NCI-H1105 treated with DMSO at 0.1 percent for 48 hours (cell line): Measurements from ENCODE around the gene BMPR1B.
"Not testable (repeated sequence)": the region's sequence is repeated elsewhere in the genome, so short reads cannot be mapped to it uniquely, and the experiment has no call there.

Experiments
- DNase-seq: peaks from one replicate; lab custom pipeline; 2025; lab: John Stamatoyannopoulos, UW

BMPR1B gene

GRCh38 chr4:95038791-95039190 lies 281.0 kb downstream of the BMPR1B start:
- no peak for DNase-seq

GRCh38 chr4:95044324-95044837 lies 286.6 kb downstream of the BMPR1B start:
- DNase-seq = no peak

GRCh38 chr4:95045429-95045828 lies 287.7 kb downstream of the BMPR1B start:
- no peak for DNase-seq

GRCh38 chr4:95048296-95048695 lies 290.5 kb downstream of the BMPR1B start:
- DNase-seq = no peak

- DNase-seq = no peak
Observed at GRCh38 chr4:95049551-95050233, 291.9 kb downstream of the BMPR1B start.

- no peak for DNase-seq
Observed at GRCh38 chr4:95050980-95051701, 293.4 kb downstream of the BMPR1B start.

- DNase-seq = no peak
Observed at GRCh38 chr4:95051702-95052020, 293.9 kb downstream of the BMPR1B start.

GRCh38 chr4:95058991-95059390 lies 301.2 kb downstream of the BMPR1B start:
- no peak for DNase-seq

GRCh38 chr4:95059663-95060062 lies 301.9 kb downstream of the BMPR1B start:
- DNase-seq = no peak

GRCh38 chr4:95061220-95061619 lies 303.5 kb downstream of the BMPR1B start:
- DNase-seq = no peak

- DNase-seq = not testable (repeated sequence)
Observed at GRCh38 chr4:95061801-95062200, 304.0 kb downstream of the BMPR1B start.

- DNase-seq = no peak
Observed at GRCh38 chr4:95066050-95066449, 308.3 kb downstream of the BMPR1B start.

- DNase-seq = no peak
Observed at GRCh38 chr4:95068401-95068800, 310.6 kb downstream of the BMPR1B start.

- DNase-seq = no peak
Observed at GRCh38 chr4:95068818-95069478, 311.2 kb downstream of the BMPR1B start.

GRCh38 chr4:95071851-95072250 lies 314.1 kb downstream of the BMPR1B start:
- DNase-seq = no peak

GRCh38 chr4:95073646-95074045 lies 315.9 kb downstream of the BMPR1B start:
- DNase-seq = no peak

- DNase-seq = no peak
Observed at GRCh38 chr4:95077864-95078263, 320.1 kb downstream of the BMPR1B start.

GRCh38 chr4:95080969-95081368 lies 323.2 kb downstream of the BMPR1B start:
- no peak for DNase-seq

GRCh38 chr4:95084584-95084983 lies 326.8 kb downstream of the BMPR1B start:
- DNase-seq = no peak

GRCh38 chr4:95085124-95085833 lies 327.5 kb downstream of the BMPR1B start:
- no peak for DNase-seq

- no peak for DNase-seq
Observed at GRCh38 chr4:95086551-95086950, 328.8 kb downstream of the BMPR1B start.

GRCh38 chr4:95087657-95088455 lies 330.1 kb downstream of the BMPR1B start:
- no peak for DNase-seq
